ENCODE data around the gene GPRC5C.

Gene GPRC5C

DNA sequence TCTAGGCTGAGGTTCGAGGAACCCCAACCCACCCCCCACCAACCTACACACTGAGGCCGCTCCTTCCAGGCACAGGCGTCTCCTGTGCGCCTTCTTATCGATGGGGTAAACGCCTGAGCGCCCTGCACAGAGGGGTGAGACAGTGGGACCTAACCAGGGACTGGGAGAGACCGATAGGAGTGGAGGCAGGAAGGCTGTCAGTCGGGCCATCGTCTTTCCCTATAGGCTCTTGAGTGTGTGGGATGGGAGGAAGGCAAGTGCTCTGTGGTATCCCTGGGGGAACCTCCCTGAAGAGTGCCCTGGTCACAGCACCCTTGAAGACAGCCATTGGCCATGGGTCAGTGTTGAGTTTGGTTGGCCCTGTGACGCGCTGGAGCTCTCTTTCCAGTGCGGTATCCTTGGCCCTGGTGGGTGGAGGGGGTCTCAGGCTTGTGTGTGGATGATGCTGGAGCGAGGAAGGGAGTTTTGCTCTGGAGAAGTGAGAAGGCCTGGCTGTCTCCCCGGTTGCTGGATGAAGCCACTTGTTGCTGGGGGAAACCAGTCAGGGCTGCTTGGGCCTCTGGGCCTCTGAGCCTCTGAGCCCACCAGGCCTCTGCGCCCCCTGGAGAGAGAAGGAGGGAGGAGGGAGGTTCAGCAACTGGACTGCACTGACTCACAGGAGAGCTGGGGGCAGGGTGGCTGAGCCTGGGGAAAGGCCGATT is 1.7 kb downstream of the GPRC5C start:
- DNase-seq (ENCODE audit: low read depth, low spot score): no peak

GRCh38 chr17:74435775-74436359 is 4.0 kb downstream of the GPRC5C start:
- DNase-seq (ENCODE audit: low read depth, low spot score): no peak

- no peak for DNase-seq (ENCODE audit: low read depth, low spot score)
These were observed 5.8 kb downstream of the GPRC5C start for GRCh38 chr17:74437702-74438101.

DNA sequence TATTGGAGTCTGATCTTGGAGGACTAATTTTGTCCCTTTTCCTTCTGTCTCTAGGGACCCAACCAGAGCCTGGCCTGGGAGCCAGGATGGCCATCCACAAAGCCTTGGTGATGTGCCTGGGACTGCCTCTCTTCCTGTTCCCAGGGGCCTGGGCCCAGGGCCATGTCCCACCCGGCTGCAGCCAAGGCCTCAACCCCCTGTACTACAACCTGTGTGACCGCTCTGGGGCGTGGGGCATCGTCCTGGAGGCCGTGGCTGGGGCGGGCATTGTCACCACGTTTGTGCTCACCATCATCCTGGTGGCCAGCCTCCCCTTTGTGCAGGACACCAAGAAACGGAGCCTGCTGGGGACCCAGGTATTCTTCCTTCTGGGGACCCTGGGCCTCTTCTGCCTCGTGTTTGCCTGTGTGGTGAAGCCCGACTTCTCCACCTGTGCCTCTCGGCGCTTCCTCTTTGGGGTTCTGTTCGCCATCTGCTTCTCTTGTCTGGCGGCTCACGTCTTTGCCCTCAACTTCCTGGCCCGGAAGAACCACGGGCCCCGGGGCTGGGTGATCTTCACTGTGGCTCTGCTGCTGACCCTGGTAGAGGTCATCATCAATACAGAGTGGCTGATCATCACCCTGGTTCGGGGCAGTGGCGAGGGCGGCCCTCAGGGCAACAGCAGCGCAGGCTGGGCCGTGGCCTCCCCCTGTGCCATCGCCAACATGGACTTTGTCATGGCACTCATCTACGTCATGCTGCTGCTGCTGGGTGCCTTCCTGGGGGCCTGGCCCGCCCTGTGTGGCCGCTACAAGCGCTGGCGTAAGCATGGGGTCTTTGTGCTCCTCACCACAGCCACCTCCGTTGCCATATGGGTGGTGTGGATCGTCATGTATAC is 8.0 kb downstream of the GPRC5C start:
- DNase-seq (ENCODE audit: low read depth, low spot score): no peak

DNA sequence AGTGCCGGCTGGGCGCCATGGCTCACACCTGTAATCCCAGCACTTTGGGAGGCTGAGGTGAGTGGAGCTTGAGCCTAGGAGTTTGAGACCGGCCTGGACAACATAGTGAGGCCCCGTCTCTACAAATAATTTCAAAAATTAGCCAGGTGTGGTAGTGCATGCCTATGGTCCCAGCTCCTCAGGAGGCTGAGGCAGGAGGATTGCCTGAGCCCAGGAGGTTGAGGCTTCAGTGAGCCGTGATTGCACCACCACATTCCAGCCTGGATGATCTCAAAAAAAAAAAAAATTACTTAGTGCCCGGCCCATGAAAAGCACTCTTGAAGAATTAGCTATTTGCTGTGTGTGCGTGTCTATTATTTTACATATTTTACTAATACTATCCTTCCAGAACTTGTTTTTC is 9.6 kb downstream of the GPRC5C start:
- DNase-seq (ENCODE audit: low read depth, low spot score): no peak

- DNase-seq (ENCODE audit: low read depth, low spot score): no peak
These were observed 10.4 kb downstream of the GPRC5C start for GRCh38 chr17:74442291-74442669.

DNA sequence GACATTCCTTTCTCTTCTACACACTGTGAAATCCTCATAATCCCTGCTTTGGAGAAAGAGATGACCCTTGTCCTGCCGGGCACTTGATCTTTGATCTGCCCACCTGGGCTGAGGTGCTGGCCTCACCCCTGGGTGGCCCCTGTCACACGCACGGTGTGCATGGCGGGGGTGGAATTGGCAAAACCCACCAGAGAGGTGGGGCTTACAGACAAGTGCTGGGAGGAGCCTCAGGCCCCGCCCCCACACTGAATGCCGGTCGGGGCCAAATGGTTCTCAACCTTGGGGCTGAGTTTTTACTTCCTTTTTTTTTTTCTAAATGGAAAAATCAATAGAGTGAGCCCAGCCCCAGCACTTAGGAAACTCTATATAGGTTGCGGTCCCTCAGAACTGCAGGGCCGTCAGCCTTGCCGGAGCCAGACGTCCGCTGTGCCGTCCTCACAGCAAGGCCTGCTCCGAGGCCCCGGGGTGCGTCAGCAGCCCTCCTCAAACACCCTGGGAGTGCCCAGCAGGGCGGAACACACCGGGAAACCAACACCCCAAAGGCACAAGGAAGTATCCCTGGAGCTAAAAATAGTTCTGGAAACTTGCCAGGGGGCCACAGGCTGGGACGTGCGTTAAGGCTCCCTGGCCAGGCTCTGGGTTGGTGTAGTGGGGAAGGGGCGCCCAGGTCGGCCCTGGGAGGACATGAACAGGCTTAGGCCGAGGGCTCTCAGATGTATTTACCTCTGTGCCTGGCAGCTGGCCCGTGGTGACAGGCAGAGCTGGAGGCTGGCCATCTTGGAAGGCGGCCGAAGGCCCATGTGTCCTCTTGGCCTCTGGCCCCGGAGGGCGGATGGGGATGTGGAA is 11.0 kb downstream of the GPRC5C start:
- DNase-seq (ENCODE audit: low read depth, low spot score): no peak

DNA sequence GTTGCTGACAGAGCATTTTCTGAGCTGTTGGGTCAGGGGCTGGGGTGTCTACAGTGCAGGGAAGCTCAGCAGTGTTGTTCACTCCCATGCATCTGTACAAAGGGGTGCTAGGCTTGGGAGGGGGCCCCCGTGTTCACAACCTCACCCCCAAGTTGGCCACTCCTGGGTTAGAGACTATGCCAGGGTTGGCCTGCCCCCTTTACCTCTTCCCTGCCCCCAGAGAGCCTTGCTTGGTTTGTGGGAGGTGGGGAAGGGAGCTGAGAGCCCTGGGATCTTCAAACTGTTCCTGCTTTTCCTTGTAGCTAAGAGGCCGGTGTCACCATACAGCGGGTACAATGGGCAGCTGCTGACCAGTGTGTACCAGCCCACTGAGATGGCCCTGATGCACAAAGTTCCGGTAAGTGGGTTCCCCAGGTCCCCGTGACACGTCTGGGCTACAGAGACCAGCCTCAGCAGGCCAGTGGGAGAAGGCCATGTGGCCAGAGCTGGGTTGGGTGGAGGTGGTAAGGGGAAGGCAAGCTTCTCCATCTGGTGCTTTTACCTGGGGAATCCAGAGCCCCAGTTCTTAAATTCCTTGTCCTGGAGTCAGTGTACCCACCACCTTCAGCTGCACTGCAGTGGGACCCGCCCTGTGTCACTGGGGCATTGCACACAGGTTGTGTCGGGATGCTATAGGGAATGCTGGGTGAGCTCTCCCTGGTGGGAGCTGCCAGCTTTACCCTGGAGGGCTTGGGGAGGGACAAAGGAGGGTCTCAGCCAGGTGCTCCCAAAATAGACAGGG is 11.8 kb downstream of the GPRC5C start:
- DNase-seq (ENCODE audit: low read depth, low spot score): no peak

GRCh38 chr17:74444406-74444805 is 12.5 kb downstream of the GPRC5C start:
- DNase-seq (ENCODE audit: low read depth, low spot score): no peak

GRCh38 chr17:74445158-74445557 is 13.3 kb downstream of the GPRC5C start:
- no peak for DNase-seq (ENCODE audit: low read depth, low spot score)

DNA sequence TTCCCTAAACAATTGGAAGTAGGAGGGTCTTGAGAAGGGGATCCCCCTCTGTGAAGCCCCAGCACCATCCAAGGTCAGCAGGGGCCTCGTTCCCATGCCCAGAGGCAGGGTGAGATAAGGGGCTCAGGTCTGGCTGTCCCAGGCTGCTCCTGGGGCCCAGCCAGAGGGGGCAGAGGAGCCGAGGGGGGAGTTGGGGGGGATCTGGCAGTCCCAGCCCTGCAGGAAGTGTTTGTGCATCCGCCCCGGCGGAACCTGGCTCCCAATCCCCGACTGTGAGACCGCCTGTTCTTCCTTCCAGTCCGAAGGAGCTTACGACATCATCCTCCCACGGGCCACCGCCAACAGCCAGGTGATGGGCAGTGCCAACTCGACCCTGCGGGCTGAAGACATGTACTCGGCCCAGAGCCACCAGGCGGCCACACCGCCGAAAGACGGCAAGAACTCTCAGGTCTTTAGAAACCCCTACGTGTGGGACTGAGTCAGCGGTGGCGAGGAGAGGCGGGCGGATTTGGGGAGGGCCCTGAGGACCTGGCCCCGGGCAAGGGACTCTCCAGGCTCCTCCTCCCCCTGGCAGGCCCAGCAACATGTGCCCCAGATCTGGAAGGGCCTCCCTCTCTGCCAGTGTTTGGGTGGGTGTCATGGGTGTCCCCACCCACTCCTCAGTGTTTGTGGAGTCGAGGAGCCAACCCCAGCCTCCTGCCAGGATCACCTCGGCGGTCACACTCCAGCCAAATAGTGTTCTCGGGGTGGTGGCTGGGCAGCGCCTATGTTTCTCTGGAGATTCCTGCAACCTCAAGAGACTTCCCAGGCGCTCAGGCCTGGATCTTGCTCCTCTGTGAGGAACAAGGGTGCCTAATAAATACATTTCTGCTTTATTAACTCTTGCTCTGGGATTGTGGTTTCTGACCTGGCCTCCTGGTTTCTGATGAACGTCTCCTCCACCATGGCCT is 14.9 kb downstream of the GPRC5C start:
- no peak for DNase-seq (ENCODE audit: low read depth, low spot score)

DNA sequence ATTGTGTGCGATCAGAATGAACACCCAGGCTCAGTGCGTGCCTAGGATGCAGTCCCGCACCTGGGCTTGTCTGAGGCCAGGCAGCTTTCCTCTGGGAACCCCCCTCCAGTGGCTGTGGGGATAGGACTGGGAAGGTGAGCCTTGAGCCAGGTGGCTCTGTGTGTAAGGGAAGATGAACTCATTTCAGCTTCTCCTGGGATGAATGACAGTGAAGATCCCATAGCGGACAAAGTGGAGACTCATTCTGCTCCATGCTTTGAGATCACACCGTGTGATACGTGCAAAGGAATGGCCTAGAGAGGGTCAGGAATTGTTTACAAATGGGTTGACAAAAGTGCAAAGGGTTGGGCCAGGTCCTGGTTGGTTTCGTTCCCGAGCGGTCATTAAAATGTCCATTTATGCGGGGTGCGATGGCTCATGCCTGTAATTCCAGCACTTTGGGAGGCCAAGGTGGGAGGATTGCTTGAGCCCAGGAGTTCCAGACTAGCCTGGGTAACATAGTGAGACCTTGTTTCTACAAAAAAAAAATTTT is 15.8 kb downstream of the GPRC5C start:
- no peak for DNase-seq (ENCODE audit: low read depth, low spot score)

- DNase-seq (ENCODE audit: low read depth, low spot score): no peak
These were observed 16.9 kb downstream of the GPRC5C start for GRCh38 chr17:74448756-74449155.

GRCh38 chr17:74449306-74449705 is 17.4 kb downstream of the GPRC5C start:
- no peak for DNase-seq (ENCODE audit: low read depth, low spot score)

DNA sequence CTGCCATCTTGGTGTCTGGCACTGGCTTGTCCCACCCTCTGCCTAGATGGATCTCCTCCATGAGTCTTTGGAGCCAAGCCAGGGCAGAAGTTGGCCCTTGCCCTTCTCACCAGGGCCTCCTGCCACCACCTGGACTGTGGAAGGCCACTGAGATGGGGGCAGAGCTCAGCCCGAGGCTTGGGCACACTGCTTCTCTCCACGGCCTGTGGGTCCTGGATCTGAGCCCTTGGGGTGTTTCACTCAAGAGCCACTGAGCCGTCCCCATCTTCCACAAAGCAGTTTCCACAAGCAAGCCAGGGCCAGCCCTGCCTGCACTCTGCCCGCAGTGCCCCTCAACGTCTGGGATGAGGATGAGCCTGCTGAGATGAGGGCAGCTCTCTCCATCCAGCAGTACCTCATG is 17.9 kb downstream of the GPRC5C start:
- DNase-seq (ENCODE audit: low read depth, low spot score): no peak

DNA sequence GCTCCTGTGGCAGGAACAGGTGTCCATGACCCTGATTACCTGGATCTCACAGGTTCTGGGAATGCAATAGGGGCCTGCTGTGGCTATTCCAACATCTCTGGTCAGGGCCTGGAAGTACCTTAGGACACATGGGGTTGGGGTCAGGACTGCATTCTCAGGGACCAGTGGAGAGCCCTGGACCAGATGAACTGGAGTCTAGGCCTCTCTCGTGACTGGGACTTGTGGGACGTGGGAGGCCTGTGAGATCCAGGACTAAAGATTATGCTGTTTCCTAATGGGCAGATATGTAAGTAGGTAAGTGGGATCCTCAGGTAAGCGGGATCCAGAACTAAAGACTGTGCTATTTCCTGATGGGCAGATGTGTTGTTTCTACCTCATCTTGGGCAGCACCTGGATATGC is 18.3 kb downstream of the GPRC5C start:
- DNase-seq (ENCODE audit: low read depth, low spot score): no peak

DNA sequence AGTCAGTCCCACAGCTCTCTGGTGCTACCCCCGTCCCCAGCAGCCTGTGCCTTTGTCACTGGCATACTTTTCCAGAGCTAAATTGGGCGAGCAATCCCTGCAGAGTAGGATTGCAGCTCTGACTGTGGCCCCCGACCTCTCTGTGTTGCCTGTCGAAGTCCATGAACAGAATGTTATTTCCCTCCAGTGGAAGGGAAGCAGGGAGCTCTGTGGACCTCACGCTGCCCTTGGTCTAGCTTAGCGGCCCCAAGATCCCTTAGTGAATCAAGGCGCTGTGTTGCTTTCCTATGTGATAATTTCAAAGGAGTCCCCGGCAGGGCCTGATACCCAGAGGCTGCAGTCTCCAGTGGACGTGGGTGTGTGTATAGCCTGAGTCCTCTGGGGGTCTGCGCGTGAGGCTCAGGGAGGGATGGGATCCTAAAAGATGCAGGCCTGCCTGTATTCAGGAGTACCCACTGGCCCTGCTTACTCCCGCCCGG is 19.1 kb downstream of the GPRC5C start:
- no peak for DNase-seq (ENCODE audit: low read depth, low spot score)

GRCh38 chr17:74451557-74451956 is 19.7 kb downstream of the GPRC5C start:
- DNase-seq (ENCODE audit: low read depth, low spot score): no peak

DNA sequence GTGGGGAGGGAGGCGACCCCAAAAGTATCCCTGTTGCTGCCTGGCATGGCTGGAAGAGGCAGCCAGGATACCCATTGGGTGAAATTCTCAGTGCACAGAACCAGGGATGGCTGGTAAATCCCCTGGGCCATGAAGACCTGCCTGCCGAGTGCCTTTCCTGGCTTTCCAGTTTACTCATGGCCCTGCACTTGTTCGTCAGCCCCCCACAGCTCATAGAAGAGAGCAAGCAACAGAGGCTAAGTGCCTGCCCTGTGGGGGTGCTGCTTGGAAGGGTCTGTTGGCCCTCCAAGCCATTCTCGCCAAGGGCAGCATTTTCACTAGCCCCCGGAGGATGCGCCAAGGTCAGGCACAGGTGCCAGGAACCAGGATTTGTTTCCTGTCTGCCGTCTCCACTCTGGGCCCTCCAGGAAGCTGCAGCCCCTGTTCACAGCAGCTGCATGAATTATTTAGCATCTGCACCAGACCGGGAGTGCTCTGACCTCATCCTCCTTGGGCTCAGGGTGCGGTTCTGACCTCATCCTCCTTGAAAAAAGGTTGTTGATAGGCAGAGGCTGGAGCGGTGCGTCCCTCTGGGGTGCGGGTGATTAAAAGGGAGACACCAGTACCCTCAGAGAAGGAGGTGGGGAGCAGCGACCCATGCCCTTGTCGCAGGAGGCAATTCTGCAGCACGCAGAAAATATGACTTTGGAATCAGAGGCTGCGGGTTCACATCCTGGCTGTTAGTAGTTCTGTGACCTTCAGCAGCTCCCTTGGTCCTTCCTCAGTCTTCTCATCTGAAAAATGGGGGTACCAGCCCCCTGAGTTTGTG is 20.3 kb downstream of the GPRC5C start:
- no peak for DNase-seq (ENCODE audit: low read depth, low spot score)
